Panc1 (cell line): ENCODE measurements around the gene OST4.

Source experiments
- CTCF ChIP-seq: fragments of 450-650 bp; IDR thresholded peaks from 2 replicates; pipeline ENCODE4 v1.5.1; 2017; ENCODE audit warnings: mild to moderate bottlenecking
- REST ChIP-seq, 2 experiments: IDR thresholded peaks; 2 replicates each; pipeline ENCODE4 v1.6.1; 2011 to 2012; ENCODE audit warnings: low read depth in 2 of 2, control low read depth in 1 of 2, low read length in 1 of 2, mild to moderate bottlenecking in 1 of 2, moderate library complexity in 1 of 2; ENCODE audit not compliant: insufficient read depth in 1 of 2
- SIN3A ChIP-seq: IDR thresholded peaks from 2 replicates; pipeline ENCODE4 v1.6.1; 2012; ENCODE audit warnings: low read depth, mild to moderate bottlenecking, low read length, moderate library complexity, borderline replicate concordance; ENCODE audit not compliant: insufficient read depth

GRCh38 chr2:27089111-27089954 lies 17.9 kb upstream of the OST4 start:
- TF ChIP-seq CTCF (no peak), REST (IDR thresholded peaks at IDR 0.05; ENCODE audit: insufficient read depth in 1 of 2, low read depth in 2 of 2, low read length in 1 of 2) (no peak), SIN3A (no peak)
